ENCODE measurements around the gene MYO18A. TPM values are rescaled to one million over a fixed set of nuclear protein-coding genes. Genes with fewer than 3 reads are reported as not detected.
A peak's percentile ranks its signal among the peaks of the same experiment; 100 is the strongest.

MYO18A gene
- polyA plus RNA-seq, 1 donor (not counting 4 experiments of a cell fraction or from before 2014, with no cell fraction given), result 20.0 TPM

GRCh38 chr17:29168079-29168758, 12.0 kb downstream of the MYO18A start:
- Histone ChIP-seq H3K36me3 (ENCODE audit: control insufficient read depth in 2 of 2, extremely low read depth in 1 of 2, insufficient read depth in 2 of 2, low read length in 2 of 2) (peaks cover 27 to 39% of the 10 kb centered on the region in 2 experiments), H4K20me1 (ENCODE audit: control insufficient read depth, extremely low read depth, insufficient read depth, low read length) (peaks cover 4% of the 10 kb centered on the region), H3K9ac (ENCODE audit: control insufficient read depth, extremely low read depth, insufficient read depth, low read length) (no peak overlapping the region), H3K4me3 (ENCODE audit: control insufficient read depth in 2 of 3, extremely low read depth in 1 of 3, insufficient read depth in 2 of 3, low read depth in 1 of 3, low read length in 3 of 3) (no peak overlapping the region), H3K9me3 (ENCODE audit: control insufficient read depth, low read depth, low read length) (no peaks in the 10 kb centered on the region), H3K4me1 (ENCODE audit: control insufficient read depth, extremely low read depth, insufficient read depth, low read length) (peaks cover 15% of the 10 kb centered on the region), H3K27ac (ENCODE audit: control insufficient read depth, insufficient read depth, low read length) (no peak overlapping the region), H3K9me1 (ENCODE audit: control insufficient read depth, extremely low read depth, insufficient read depth, low read length) (peaks cover 5% of the 10 kb centered on the region), H3K27me3 (ENCODE audit: control insufficient read depth, extremely low read depth, insufficient read depth, low read length) (no peaks in the 10 kb centered on the region), H3K79me2 (ENCODE audit: control insufficient read depth, insufficient read depth, low read length) (peaks cover 92% of the 10 kb centered on the region), H3K4me2 (ENCODE audit: control insufficient read depth, extremely low read depth, insufficient read depth, low read depth, low read length) (no peak overlapping the region), H2AFZ (ENCODE audit: control insufficient read depth, low read length) (no peak overlapping the region)
- dilution Hi-C loops (cut with MboI; ENCODE audit: extremely low pct_ligation_motif_present, low sequenced_read_pairs), result no loop called here
- DNase-seq (ENCODE audit: low read depth, low spot score), result no peak
- no peak for TF ChIP-seq EZH2 (IDR thresholded peaks at IDR 0.05; ENCODE audit: low read length)
- TF ChIP-seq CTCF (optimal IDR thresholded peaks at IDR 0.05 in 1 of 3, IDR thresholded peaks at IDR 0.05 in 1 of 3, conservative IDR thresholded peaks at IDR 0.05 in 1 of 3; ENCODE audit: extremely low read depth in 1 of 3, insufficient read depth in 2 of 3, low read length in 3 of 3), result no peak
- peak; percentile 17 for FAIRE-seq

- FAIRE-seq (peak; percentile 41), DNase-seq (ENCODE audit: low read depth, low spot score) (no peak)
- H3K9me1 ChIP-seq (ENCODE audit: control insufficient read depth, extremely low read depth, insufficient read depth, low read length), result peaks cover 5% of the 10 kb centered on the region
- H3K9me3 ChIP-seq (ENCODE audit: control insufficient read depth, low read depth, low read length), result no peaks in the 10 kb centered on the region
- no peak overlapping the region for H3K9ac ChIP-seq (ENCODE audit: control insufficient read depth, extremely low read depth, insufficient read depth, low read length)
- peaks cover 4% of the 10 kb centered on the region for H4K20me1 ChIP-seq (ENCODE audit: control insufficient read depth, extremely low read depth, insufficient read depth, low read length)
- dilution Hi-C loops (cut with MboI; ENCODE audit: extremely low pct_ligation_motif_present, low sequenced_read_pairs), result no loop called here
- H3K4me1 ChIP-seq (ENCODE audit: control insufficient read depth, extremely low read depth, insufficient read depth, low read length), result peaks cover 15% of the 10 kb centered on the region
- H3K36me3 ChIP-seq (ENCODE audit: control insufficient read depth in 2 of 2, extremely low read depth in 1 of 2, insufficient read depth in 2 of 2, low read length in 2 of 2), result peaks cover 33 to 40% of the 10 kb centered on the region in 2 experiments
- H2AFZ ChIP-seq (ENCODE audit: control insufficient read depth, low read length), result no peak overlapping the region
- H3K27me3 ChIP-seq (ENCODE audit: control insufficient read depth, extremely low read depth, insufficient read depth, low read length), result no peaks in the 10 kb centered on the region
- no peak for TF ChIP-seq EZH2 (IDR thresholded peaks at IDR 0.05; ENCODE audit: low read length)
- no peak for TF ChIP-seq CTCF (optimal IDR thresholded peaks at IDR 0.05 in 1 of 3, IDR thresholded peaks at IDR 0.05 in 1 of 3, conservative IDR thresholded peaks at IDR 0.05 in 1 of 3; ENCODE audit: extremely low read depth in 1 of 3, insufficient read depth in 2 of 3, low read length in 3 of 3)
- H3K4me3 ChIP-seq (ENCODE audit: control insufficient read depth in 2 of 3, extremely low read depth in 1 of 3, insufficient read depth in 2 of 3, low read depth in 1 of 3, low read length in 3 of 3), result no peak overlapping the region
- H3K79me2 ChIP-seq (ENCODE audit: control insufficient read depth, insufficient read depth, low read length), result peaks cover 94% of the 10 kb centered on the region
- no peak overlapping the region for H3K27ac ChIP-seq (ENCODE audit: control insufficient read depth, insufficient read depth, low read length)
- H3K4me2 ChIP-seq (ENCODE audit: control insufficient read depth, extremely low read depth, insufficient read depth, low read depth, low read length), result no peak overlapping the region
Observed at GRCh38 chr17:29167393-29168078, 12.7 kb downstream of the MYO18A start.

All from keratinocyte (primary cell).